GM21619 (cell line): Measurements from ENCODE around the gene PSTPIP2.
"Not testable (repeated sequence)": the region's sequence is repeated elsewhere in the genome, so short reads cannot be mapped to it uniquely, and the experiment has no call there.

Experiments
- ATAC-seq: cut with Tn5 transposase; IDR thresholded peaks from one replicate; pipeline ENCODE4 v1.9.1; 2021; ENCODE audit not compliant: unreplicated experiment

PSTPIP2 gene

GRCh38 chr18:46071653-46072375, at the start of gene PSTPIP2:
TSS of gene PSTPIP2 (minus strand) at chr18:46072260. CDS start at chr18:46072188, 72 bp downstream.
- ATAC-seq, result peak; percentile 64

GRCh38 chr18:46113751-46114150, 41.7 kb upstream of the PSTPIP2 start:
- no peak for ATAC-seq

- no peak for ATAC-seq
Observed at GRCh38 chr18:46110406-46110805, 38.3 kb upstream of the PSTPIP2 start.

GRCh38 chr18:46109386-46109785, 37.3 kb upstream of the PSTPIP2 start:
- ATAC-seq, result no peak

GRCh38 chr18:46104128-46104911, 32.3 kb upstream of the PSTPIP2 start, which contains the start of gene HAUS1:
TSS of gene HAUS1 (plus strand) at chr18:46104385. CDS start at chr18:46104412, 27 bp downstream.
- peak; percentile 93 for ATAC-seq

- no peak for ATAC-seq
Observed at GRCh38 chr18:46099463-46099862, 27.4 kb upstream of the PSTPIP2 start.

- ATAC-seq, result no peak
Observed at GRCh38 chr18:46098616-46098933, 26.5 kb upstream of the PSTPIP2 start.

- ATAC-seq, result peak; percentile 72
Observed at GRCh38 chr18:46097801-46098615, 25.9 kb upstream of the PSTPIP2 start, which contains the start of gene ATP5F1A. TSS of gene ATP5F1A (minus strand) at chr18:46098296. CDS start at chr18:46098231, 65 bp downstream.

- ATAC-seq, result peak; percentile 28
Observed at GRCh38 chr18:46097431-46097800, 25.4 kb upstream of the PSTPIP2 start.

- no peak for ATAC-seq
Observed at GRCh38 chr18:46096651-46097300, 24.7 kb upstream of the PSTPIP2 start.

- ATAC-seq, result no peak
Observed at GRCh38 chr18:46095532-46095931, 23.5 kb upstream of the PSTPIP2 start.

- ATAC-seq, result not testable (repeated sequence)
Observed at GRCh38 chr18:46088501-46088900, 16.4 kb upstream of the PSTPIP2 start.

GRCh38 chr18:46084431-46084830, 12.4 kb upstream of the PSTPIP2 start:
- no peak for ATAC-seq

- ATAC-seq, result no peak
Observed at GRCh38 chr18:46080156-46080555, 8.1 kb upstream of the PSTPIP2 start.

GRCh38 chr18:46079336-46079735, 7.3 kb upstream of the PSTPIP2 start:
- no peak for ATAC-seq

- ATAC-seq, result no peak
Observed at GRCh38 chr18:46073474-46074331, 1.6 kb upstream of the PSTPIP2 start.

- no peak for ATAC-seq
Observed at GRCh38 chr18:46072959-46073358, 899 bp upstream of the PSTPIP2 start.

- ATAC-seq, result no peak
Observed at GRCh38 chr18:46072376-46072867, 362 bp upstream of the PSTPIP2 start.

- no peak for ATAC-seq
Observed at GRCh38 chr18:46070815-46071652, 1.0 kb downstream of the PSTPIP2 start.
